HG03469 (cell line): Measurements from ENCODE around the gene EIF4H.
"Not testable (repeated sequence)": the region's sequence is repeated elsewhere in the genome, so short reads cannot be mapped to it uniquely, and the experiment has no call there.

Experiments used
- ATAC-seq: cut with Tn5 transposase; IDR thresholded peaks from one replicate; pipeline ENCODE4 v1.9.1; 2021; ENCODE audit warnings: mild to moderate bottlenecking, moderate library complexity, moderate number of reproducible peaks; ENCODE audit not compliant: unreplicated experiment

The EIF4H gene

DNA sequence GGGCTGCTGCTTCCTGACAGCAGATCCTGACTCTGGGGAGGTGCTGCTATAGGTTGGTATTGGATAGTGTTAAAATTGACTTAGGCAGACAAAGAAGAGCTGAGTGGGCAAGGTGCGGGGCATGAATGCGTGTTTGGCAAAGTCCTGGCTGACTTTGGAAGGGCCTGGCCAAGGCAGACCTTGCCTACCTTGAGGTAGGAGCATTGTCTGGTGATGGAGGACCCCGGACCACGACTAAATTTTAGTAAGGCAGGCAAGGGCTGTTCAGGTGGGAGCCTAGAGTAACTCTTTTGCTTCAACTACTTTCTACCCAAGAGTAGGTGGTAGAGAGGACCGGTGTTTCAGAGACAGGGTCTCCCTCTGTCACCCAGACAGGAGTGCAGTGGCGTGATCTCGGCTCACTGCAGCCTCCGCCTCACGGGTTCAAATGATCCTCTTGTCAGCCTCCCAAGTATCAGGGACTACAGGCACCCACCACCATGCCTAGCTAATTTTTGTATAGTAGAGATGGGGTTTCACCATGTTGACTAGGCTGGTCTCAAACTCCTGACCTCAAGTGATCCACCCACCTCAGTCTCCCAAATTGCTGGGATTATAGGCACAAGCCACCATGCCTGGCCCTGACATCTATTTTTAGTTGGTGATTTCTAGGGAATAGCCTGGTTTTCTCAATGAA lies 23.4 kb downstream of the EIF4H start:
- ATAC-seq, result no peak

DNA sequence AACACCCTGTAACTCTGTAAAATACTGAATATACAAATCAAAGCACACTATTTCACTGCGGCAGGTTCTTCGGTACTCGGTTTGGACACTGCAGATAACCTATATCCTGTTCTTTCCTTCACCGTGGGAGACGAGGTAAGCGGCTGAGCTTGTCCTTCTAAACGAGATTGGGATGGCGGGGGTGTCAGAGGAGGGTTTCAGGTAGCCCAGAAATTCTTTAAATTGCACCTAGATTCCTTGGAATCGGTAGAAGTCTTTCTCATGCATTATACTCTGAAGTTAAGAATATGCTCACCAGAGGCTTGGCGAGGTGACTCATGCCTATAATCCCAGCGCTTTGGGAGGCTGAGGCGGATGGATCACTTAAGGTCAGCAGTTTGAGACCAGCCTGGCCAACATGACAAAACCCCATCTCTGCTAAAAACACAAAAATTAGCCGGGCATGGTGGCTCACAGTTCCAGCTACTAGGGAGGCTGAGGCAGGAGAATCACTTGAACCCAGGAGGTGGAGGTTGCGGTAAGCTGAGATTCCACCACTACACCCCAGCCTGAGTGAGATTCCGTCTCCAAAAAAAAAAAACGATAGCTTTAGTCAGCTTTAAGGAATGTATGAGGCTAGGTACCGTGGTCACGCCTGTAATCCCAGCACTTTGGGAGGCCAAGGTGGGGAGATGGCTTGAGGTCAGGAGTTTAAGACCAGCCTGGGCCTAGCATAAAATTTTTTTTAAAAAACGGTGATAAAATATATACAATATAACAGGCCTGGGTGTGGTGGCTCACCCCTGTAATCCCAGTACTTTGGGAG lies 25.6 kb downstream of the EIF4H start:
- no peak for ATAC-seq

DNA sequence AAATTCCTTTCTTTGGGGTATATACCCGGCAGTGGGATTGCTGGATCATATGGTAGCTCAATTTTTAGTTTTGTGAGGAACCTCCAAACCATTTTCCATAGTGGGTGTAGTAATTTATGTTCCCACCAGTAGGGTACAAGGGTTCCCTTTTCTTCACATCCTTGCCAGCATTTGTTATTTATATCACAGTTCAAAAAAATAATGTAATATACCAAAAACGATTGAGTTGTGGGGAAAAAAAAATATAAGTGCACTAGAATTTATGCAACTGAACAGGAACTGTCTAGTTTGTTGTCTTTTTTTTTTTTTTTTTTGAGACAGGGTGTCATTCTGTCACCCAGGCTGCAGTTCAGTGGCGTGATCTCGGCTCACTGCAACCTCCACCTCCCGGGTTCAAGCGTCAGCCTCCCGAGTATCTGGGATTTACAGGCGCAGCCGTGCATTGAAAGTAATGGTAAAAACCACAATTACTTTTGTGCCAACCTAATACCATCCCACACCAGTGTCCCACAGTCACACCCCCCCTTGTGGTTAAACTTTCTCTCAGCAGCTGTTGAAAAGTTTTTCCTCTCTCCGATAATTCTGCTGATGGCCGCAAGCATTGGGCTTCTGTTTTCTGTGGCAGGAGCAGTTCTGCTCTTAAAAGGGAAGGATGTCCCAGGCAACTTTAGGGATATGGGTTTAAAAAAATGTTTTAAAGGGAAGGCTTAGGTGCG lies 28.8 kb downstream of the EIF4H start:
- ATAC-seq, result no peak

DNA sequence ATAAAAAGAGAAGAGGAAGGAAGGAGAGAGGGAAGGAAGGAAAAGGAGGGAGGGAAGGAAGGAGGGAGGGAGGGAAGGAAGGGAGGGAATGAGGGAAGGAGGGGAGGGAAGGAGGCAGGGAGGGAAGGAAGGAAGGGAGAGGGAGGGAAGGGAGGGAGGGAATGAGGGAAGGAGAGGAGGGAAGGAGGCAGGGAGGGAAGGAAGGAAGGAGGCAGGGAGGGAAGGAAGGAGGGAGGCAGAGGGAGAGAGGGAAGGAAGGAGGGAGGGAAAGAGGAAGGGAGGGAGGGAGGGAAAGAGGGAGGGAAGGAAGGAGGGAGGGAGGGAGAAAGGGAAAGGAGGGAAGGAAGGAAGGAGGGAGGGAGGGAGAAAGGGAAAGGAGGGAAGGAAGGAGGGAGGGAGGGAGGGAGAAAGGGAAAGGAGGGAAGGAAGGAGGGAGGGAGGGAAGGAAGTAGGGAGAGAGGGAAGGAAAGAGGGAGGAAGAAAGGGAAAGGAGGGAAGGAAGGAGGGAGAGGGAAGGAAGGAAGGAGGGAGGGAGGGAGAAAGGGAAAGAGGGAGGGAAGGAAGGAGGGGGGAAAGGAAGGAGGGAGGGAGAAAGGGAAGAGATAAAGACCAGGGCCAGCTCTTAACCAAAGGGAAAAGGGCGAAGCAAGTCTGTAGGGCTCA lies 29.9 kb downstream of the EIF4H start:
- no peak for ATAC-seq

DNA sequence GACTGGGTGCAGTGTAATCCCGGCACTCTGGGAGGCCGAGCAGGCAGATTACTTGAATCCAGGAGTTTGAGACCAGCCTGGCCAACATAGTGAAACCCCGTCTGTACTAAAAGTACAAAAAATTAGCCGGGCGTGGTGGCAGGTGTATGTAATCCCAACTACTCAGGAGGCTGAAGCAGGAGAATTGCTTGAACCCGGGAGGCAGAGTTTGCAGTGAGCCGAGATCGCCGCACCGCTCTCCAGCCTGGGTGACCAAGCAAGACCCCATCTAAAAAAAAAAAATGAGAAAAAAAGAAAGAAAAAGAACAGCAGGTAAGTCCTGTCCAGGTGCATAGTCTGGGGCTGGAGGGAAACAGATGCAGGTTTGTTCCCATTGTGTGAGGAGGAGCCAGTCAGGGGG lies 31.9 kb downstream of the EIF4H start:
- ATAC-seq, result not testable (repeated sequence)

DNA sequence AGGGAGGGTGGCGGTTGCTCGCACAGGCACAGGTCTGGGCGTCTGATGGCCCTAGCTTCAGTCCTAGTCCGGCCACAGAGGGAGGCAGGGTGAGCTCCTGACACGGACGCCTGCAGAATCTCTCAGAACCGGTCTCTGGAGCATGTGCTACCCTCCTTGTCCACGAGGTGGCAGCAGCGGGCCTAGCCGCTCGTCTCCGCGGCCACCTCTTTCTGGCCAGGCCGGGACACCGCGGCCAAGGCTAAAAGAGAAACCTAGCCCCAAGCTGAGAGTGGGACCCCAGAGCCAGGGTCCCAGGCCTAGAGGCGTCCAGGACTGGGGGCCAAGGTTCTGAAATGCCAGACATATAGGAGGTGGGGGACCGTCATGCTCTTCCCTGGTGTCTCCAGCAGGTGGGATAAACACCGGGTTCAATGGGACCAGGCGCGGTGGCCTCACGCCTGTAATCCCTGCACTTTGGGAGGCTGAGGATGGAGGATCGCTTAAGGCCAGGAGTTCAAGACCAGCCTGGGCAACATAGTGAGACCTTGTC lies 32.5 kb downstream of the EIF4H start:
- no peak for ATAC-seq

DNA sequence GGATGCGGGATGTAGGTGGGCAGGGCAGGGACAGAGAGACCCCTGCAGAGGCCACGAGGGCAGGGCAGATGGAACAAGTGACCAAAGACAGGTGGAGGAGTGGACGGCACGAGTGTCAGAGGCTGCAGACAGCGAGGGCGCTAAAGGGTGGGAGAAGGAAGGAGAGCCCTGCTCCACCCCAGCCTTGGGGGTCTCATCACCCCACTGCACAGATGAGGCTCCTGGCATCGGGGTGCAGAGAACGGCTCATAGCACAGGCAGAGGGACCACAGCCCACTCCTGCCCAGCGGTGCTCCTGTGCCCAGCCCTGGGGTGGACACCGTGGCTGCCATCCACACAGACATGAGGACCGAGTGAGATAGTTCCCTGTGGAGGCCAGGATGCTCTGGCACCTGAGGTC lies 33.4 kb downstream of the EIF4H start:
- ATAC-seq, result no peak

DNA sequence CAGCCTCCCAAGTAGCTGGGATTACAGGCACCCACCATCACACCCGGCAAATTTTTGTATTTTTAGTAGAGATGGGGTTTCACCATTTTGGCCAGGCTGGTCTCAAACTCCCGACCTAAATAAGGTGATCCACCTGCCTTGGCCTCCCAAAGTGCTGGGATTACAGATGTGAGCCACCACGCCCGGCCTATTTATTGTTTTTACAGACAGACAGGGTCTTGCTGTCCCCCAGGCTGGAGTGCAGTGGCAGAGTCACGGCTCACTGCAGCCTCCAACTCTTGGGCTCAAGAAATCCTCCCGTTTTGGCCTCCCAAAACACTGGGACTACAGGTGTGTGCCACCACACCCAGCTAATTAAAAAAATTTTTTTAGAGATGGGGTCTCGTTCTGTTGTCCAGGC lies 34.1 kb downstream of the EIF4H start:
- not testable (repeated sequence) for ATAC-seq

DNA sequence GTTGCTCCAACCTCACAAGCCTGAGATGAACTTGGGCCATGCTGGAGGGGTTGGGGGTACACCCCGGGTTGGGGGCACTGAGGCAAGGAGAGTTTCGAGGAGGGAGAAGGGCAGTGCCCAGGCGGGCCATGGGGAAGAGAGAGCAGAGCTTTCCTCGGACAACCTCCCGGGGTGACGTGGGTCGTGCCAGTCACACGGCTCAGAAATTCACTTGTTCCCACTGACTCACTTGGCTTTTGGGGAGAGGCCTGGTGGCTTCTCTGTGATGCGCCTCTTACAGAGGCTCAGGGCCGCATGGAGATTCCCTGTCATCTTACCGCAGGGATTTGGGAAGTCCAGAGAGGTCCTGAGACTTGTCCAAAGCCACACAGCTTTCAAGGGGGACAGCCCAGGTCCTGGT lies 38.5 kb downstream of the EIF4H start:
- no peak for ATAC-seq

DNA sequence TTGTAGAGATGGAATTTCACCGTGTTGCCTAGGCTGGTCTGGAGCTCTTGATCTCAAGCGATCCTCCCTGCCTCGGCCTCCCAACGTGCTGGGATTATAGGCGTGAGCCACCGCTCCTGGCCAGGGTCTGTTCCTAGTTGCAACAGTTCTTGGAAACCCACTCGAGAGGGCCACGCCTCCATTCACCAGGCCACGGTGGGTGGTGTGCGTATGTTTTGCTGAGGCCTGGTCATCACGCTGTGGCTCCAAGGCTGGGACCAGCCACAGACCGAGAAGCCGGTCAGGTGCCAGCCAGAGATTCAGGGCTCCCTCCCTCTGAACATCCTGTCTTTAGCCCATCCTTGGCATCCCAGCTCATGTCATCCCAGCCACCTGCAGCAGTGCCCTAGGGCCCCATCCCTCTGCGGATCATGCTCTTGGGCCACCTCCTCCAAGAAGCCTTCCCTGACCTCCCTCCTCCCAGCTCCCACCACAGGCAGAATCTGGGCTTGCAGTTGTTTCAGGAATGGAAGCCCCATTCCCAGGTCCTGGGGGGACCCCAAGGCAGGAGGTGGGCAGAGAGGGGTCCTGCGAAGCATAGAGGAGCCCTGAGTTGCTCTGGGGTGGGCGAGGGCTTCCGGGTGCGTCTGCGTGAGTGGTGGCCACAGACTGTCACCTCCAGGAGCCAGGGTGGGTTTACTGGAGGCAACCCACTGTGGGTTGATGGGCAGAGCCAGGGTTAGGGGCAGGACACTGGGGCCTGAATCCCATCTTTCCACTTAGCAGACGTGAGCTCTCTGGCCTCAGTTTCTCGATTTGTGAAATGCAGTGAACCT lies 40.9 kb downstream of the EIF4H start:
- no peak for ATAC-seq

DNA sequence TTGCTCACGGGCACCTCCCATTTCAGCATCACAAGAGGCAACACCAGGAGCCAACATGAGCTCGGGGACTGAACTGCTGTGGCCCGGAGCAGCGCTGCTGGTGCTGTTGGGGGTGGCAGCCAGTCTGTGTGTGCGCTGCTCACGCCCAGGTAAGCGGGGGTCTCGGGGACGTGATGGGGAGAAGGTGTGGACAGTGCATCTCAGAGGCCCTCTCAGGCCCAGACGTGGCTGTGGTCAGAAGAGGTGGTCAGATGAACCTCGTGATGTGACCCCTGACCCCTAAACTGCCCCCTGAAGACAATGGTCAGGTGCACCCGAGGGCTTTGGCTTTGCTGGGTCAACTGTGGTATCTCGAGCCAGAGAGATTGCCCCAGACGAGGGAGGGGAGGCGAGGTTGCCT lies 41.8 kb downstream of the EIF4H start:
- ATAC-seq, result no peak

DNA sequence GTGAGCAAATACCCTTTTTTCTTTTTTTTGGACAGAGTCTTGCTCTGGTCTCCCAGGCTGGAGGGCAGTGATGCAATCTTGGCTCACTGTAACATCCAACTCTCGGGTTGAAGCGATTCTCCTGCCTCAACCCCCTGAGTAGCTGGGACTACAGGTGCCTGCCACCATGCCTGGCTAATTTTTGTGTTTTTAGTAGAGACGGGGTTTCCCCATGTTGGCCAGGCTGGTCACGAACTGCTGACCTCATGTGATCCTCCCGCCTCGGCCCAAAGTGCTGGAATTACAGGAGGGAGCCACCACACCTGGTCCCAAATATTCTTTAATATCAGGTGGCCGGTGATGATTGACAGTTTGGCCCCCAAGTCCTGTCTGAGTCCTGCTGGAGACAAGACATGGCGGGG lies 42.2 kb downstream of the EIF4H start:
- ATAC-seq, result no peak

DNA sequence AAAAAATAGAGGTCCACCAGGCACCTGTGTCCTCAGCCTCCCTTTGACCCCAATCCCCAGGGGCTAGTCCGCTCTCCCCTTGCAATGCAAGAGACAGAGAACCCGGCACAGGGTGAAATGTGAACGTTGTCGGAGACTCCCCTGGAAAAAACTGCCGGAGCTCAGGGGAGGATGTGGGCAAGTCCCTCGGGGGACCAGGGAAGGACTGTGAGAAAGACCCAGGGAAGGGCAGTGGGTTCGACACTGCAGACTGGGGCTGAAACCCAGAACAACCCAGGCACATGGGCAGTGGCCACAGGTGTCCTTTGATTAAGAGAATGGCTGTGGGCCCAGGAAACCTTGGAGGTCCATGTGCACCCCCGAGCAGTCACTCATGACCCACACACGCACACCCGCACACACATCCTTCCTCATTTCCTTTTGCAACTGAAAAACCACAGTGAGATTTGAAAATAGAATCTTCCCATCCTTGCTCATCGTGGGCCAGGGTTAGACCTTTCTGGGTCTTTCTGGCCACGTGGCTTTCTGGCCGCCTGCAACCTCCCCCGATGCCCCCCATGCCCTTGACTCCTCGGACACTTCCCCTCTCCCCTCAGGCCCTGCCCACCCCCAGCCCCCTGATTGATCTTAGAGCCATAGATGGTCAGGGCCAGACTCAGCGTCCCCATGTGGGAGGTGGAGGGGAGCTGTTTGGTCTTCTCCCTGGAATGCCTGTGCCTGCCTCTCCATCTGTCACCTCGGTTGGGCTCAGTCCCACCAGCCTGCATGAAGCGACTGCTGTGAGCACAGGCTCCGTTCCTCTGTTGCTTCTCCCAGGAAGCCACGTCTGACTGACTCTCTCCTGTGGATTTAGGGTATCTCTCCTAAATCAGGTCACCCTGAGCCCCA lies 43.5 kb downstream of the EIF4H start:
- no peak for ATAC-seq

DNA sequence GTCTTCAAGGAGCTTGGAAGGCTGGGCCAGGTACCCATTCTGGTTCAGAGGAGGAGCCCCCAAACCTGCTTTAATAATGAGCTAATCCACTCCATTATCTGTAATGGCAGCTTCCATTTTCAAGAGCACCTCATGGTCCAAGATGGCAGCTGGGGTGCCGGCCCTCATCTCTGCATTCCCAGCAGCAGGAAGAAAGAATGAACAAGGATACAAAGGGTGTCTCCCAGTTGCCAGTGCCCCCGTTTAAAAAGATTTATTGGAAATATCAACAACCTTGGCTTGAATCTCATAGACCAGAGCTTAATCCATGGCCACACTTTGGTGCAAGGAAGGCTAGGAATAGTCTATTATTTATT lies 44.2 kb downstream of the EIF4H start:
- no peak for ATAC-seq

DNA sequence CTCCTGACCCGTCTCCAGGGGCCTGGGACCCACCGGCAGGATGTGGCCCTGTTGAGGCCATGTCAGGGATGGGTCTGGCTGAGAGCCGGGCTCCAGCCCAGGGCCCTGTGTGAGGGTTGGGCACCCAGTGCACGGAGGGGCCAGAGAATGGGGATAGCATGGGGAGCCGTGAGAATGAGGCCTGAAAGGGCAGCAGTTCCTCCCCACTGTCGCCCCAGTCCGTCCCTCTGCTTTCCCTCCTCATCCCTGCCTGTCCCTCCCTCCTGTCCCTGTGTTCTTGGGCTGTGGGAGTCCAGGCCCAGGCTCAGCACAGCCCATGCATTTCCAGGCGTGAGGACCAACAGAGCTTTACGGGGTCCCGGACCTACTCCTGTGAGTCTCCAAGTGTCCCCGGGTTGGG lies 45.3 kb downstream of the EIF4H start:
- ATAC-seq, result no peak

DNA sequence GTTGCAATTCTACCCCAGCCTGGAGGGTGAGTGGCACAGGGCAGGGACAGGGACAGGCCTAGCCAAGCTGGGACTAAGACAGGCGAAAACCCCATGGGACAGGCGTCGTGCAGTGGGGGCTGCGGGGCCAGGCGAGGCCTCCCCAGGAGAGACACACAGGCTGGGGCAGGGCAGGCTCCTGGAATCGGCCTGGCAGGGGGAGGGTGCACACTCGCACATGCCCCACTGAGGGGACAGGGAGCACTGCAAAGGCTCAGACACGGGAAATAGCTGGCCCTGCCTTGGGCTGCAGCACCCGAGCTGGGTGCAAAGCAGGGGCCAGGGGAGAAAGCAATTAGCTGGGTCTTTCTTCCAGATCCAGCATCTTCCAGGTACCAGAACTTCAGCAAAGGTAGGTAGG lies 46.1 kb downstream of the EIF4H start:
- no peak for ATAC-seq

DNA sequence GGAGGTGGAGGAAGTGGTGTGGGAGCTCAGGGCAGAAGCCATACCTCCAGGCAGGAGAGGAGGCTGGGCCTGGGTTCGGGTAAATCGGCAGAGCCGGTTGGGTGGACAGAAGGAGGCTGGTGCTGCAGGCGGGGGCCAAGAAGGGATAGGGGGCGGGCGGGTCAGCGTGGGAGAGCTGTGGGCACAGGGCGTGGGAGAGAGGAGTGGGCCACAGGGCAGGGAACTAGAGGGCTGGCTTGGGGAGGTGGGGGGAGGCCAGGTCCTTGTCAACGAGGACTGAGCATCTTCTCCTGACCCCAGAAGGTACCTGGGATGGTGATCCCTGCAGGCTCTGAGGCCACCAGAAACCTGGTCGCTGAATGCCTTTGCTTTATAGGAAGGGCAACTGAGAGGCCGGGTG lies 47.6 kb downstream of the EIF4H start:
- no peak for ATAC-seq

DNA sequence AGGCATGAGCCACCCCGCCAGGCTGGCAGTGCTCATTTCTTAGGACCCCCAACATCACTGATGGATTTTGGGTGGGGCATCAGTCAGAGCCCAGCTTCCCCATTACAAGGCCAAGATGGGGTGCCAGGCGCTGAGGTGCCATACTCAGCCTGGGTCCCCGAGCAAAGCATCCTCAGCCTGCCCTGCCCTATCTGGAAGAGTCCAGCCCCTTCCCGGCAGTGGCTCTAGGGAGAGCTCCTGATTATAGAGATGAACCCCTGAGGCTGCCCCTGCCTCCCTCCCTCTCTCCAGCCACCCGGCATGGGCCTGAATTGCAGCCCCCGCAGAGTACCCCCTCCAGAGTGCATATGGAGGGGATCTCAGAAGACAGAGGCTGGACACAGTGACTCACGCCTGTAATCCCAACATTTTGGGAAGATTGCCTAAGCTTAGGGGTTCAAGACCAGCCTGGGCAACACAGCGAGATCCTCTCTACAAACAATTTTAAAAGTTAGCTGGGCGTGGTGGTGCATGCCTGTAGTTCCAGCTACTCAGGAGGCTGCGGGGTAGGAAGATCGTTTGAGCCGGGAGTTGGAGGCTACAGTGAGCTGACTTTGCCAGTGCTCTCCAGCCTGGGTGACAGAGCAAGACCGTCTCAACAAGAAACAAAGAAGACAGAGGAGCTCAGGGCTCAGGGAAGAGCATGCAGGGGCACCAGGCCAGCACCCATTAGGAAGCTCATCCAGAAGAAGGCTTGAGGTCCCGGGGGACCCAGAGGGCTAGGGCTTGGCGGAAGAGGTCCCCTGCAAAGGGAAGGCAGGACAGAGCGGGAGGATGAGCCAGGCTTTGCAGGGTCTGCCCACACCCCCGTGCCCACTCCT lies 48.9 kb downstream of the EIF4H start:
- ATAC-seq, result no peak
